HG03575 (cell line): ENCODE results near the gene CCDC171.
A peak's percentile ranks its signal among the peaks of the same experiment; 100 is the strongest.
"Not testable (repeated sequence)": the region's sequence is repeated elsewhere in the genome, so short reads cannot be mapped to it uniquely, and the experiment has no call there.

Experiments
- ATAC-seq: cut with Tn5 transposase; IDR thresholded peaks from one replicate; pipeline ENCODE4 v1.9.1; 2021; ENCODE audit not compliant: unreplicated experiment, insufficient number of reproducible peaks, low FRiP score; ENCODE audit errors: extremely low read depth

Gene CCDC171

DNA sequence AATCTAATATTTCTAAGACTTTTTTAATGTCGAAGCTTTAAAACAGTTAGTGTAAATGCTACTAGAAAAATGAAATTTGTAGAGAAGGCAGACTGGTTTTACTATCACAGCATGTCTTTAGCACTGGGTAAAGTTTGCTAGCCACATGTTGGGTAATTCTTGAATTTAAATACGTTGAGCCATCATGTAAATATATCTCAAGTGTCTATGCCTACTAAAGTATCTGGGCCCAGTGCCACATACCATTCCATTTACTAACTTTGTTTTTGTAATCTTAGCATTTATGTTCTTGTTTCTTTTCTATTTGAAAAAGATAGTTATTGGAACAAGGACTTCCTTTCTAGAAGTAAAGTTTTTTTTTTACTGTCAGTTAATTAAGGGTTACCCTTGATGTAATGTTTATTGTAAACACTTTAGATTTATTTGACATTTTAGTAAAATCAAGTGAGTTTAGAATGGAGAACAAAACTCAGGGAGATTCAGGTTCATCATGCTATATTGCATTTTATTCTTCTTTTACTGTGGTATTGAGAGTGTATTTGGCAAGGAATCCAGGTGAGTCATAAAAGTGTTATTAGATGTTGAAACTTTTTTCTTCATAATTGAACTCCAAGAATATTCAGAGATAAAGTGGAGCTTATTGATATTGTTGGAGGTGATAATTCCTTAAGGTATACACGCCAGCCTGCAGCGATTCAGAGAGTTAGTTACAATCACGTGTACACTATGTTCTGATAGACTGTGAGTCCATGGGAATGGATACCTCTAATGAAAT lies 182.4 kb downstream of the CCDC171 start:
- ATAC-seq = no peak

DNA sequence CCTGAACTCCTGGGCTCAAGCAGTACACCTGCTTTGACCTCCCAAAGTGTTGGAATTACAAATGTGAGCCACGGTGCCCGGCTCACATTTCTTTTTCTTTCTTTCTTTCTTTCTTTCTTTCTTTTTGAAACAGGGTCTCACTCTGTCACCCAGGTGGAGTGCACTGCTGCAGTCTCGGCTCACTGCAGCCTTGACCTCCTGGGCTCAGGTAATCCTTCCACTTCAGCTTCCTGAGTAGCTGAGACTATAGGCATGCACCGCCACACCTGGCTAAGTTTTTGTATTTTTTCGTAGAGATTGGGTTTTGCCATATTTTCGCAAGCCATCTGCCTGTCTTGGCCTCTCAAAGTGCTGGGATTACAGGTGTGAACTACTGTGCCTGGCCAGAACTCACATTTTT lies 183.7 kb downstream of the CCDC171 start:
- ATAC-seq = no peak

DNA sequence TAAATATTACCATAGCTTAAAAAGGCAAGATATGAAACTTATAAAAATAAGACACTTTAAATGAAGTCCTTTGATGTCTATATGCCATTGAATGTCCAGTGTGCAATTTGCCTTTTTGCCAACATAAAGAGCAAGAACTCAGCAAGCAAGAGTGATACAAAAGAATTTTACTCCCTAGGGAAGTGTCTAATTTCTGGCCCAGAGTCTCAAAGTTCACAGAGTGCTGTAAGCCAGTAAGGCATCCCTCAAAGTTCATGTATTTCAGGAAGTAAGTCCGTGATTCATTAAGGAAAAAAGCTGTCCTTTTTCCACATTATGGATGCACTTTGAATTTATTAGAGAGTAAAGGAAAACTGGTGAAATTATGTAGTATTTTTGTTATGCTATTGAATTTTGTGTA lies 185.2 kb downstream of the CCDC171 start:
- no peak for ATAC-seq

DNA sequence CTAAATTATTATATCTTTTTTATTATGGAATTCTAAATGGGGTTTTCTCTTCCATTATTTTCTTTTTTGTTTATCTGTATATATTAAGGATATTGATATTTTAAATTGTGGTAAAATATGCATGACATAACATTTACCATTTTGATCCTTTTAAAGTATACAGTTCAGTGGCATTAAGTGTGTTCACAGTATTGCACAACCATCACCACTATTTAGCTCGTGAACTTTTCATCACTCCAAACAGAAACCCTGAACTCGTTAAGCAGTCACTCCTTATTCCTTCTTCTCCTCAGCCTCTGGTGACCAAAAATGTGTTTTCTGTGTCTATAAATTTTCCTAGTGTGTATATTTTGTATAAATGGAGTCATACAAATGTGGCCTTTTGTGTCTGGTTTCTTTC lies 188.2 kb downstream of the CCDC171 start:
- no peak for ATAC-seq

DNA sequence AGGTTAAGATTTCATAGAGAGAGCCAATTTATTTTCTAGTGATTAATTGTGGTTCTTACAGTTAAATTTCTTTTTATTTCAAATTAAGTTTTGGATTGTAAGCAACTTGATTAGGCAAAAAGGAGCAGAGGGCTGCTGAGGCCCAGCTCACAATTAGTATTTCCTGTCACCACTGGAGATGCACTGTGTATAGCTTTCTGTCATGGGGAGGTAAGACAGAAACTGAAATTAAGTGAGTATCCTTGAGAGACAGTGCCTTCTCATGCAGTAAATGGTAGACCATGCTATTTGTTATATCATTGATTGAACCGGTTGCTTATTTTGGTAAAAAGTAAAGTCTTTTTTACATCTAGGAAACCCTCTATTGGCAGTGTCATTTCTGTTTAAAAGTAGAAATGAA lies 190.7 kb downstream of the CCDC171 start:
- peak; percentile 81 for ATAC-seq

DNA sequence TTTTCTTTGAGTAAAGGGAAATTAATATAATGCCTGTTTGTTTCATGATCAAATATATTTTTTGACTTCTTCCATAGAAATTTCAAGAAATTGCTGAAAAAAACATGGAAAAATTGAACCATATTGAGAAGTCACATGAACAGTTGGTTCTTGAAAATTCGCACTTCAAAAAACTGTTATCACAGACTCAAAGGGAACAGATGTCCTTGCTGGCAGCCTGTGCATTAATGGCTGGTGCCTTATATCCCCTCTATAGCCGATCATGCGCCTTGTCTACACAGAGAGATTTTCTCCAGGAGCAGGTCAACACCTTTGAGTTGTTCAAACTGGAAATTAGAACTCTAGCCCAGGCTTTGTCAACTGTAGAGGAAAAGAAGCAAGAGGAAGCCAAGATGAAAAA lies 191.4 kb downstream of the CCDC171 start:
- no peak for ATAC-seq

DNA sequence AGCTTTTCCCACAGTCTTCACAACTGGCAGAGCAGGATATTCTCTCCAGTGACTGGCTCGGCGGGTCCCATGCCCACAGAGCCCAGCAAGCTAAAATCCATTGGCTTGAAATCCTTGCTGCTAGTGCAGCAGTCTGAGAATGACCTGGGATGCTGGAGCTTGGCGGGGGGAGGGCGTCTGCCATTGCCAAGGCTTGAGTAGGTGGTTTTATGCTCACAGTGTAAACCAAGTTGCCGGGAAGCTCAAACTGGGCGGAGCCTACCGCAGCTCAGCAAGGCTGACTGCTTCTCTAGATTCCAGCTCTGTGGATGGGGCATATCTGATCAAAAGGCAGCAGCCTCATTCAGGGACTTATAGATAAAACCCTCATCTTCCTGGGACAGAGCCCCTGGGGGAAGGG lies 194.1 kb downstream of the CCDC171 start:
- ATAC-seq = no peak

DNA sequence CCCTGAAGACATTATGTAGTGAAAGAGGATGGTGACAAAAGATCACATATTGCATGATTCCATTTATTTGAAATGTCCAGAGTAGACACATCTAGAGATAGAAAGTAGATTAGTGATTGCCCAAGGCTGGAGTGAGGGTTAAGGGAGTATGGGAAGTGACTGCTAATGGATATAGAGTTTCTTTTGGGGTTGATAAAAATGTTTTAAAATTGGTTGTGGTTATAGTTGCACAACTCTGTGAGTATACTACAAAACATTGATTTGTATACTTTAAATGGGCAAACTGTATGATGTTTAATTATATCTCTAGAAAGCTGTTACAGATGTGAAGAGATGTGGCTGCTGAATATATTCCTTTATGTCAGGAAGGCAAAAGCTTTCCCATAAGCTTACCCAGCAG lies 202.8 kb downstream of the CCDC171 start:
- ATAC-seq = no peak

DNA sequence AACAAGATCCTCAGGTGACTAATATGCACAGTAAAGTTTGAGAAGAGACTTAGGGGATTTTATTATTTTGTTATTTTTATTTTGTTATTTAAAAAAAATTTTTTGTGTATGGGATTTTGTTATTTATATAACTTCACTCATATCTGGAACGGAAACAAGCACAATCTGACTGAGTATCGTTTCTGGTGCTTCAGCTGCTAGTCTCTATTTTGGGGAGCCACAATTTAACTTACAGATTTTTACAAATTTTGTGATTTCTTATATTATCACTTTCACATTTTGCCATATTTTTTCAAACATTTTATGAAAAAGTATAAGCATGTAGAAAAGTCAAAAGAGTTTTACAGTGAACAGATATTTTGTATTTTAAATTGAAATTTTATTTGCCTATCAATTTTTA lies 208.7 kb downstream of the CCDC171 start:
- no peak for ATAC-seq

DNA sequence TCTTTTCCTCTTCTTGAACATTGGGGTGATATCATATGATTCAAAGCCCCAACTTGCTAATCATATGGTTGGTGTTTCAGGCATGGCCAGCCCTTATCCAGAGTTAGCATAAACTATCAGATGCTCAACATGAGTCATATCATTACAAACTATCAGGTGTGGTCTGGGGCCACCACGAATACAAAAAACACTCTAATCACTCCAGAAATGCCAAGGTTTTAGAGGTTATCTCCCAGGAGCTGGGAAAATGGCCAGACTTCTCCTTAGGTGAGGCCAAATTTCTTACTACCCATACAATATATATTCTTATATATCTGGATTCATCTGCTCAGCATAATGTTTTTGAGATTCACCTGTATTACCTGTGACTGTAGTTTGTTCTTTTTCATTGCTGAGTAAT lies 210.5 kb downstream of the CCDC171 start:
- ATAC-seq = no peak

DNA sequence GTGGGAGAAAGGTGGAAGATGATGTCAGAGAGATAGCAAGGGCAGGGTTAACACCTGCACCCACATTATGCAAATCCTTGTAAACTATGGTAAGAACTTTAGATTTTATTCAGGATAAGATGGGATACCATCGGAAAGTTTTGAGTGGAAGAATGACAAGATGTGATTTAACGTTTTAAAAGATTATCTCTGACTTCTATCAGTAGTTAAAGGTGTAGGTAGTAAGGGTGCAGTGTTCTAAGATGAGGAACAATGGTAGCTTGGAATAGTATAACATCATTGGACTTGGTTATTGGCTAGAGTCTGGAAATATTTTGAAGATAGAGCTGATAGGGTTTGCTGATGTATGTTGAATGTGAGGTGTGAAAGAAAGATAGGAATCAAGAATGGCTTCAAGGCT lies 211.3 kb downstream of the CCDC171 start:
- no peak for ATAC-seq

DNA sequence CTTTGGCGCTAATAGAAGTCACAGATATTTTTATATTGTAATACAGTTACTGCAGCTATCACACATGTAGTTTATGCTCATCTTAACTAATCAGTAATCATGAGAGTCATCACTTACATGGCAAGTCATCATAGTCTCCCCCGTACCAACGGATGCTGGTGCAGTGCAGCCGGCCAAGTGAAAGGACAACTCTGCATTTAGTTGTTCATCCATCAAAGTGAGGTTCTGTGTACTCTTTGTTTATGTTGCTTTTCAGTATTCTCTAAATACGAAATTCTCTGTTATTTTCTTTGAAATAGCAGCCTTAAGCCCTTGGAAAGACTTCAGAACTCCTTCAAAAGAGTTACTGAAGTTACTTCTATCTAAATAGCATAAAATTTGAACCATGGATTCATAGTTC lies 216.7 kb downstream of the CCDC171 start:
- no peak for ATAC-seq

DNA sequence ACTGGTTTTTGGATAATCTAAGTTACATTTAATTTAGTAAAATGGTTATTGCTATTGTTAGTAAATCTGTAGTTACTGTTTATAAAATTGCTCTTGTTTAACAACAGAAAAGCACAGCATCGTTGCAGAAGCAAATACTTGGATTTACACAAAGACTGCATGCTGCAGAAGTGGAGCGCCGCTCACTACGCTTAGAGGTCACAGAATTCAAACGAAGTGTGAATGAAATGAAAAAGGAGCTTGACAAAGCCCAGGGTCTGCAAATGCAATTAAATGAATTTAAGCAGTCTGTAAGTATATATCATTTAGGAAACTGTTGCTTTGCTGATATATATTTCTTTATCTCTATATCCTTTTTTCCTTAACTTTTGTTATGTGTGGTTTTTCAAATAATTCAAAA lies 226.0 kb downstream of the CCDC171 start:
- ATAC-seq = no peak

DNA sequence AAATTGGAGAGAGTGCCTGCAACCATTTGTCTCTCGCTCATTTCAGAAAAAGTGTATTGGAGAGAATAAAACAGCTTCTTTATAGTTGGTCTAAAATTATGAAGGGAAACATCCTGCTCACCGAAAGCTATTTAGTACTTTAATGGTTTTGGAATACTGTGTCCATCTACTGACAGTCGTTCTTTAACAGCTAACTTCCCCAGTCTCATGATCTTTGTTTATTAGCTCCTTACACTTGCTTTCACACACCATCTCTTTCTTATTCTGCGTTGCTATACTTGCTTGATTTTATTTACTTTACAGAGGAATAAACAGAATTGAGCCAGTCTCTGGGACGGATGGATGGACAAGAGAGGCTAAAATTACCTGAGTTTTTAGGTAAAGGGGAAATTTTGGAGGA lies 229.3 kb downstream of the CCDC171 start:
- ATAC-seq = no peak

DNA sequence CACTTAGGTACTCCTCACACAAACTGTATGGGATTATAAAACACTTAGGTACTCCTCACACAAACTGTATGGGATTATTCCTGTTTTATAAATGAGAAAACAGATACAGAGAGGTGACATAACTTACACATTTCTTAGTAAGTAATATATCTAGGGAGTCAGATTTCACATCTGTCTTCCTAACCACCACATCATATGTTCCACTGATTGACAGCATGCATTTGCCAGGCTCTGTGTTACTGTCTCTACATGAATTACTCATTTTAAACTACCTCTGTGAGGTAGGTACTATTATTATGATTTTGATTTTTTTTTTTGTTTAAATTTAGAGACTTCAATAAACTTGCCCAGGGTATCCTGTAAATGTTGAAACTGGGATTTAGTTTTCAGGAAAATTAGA lies 232.7 kb downstream of the CCDC171 start:
- no peak for ATAC-seq

DNA sequence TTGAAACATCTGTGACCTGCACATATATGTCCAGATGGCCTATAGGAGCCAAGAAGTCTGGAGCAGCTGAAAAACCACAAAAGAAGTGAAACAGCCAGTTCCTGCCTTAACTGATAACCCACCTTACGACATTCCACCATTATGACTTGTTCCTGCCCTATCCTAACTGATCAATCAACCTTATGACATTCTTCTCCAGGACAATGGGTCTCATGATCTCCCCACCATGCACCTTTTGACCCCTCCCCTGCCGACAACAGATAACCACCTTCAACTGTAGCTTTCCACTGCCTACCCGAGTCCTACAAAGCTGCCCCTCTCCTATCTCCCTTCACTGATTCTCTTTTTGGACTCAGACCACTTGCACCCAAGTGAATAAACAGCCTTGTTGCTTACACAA lies 233.8 kb downstream of the CCDC171 start:
- no peak for ATAC-seq

DNA sequence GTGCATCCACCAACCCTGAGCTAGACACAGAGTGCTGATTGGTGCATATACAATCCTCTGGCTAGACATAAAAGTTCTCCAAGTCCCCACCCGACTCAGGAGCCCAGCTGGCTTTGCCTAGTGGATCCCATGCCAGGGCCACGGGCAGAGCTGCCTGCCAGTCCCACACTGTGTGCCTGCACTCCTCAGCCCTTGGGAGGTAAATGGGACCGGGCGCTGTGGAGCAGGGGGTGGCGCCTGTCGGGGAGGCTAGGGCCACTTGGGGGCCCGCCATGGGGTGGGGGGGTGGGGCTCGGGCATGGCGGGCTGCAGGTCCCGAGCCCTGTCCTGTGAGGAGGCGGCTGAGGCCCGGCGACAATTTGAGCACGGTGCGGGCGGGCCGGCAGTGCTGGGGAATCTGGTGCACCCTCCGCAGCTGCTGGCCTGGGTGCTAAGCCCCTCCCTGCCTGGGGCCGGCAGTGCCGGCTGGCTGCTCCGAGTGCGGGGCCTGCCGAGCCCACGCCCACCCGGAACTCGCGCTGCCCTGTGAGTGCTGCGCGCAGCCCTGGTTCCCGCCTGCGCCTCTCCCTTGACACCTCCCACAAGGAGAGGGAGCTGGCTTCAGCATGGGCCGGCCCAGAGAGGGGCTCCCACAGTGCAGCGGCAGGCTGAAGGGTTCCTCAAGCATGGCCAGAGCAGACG lies 257.5 kb downstream of the CCDC171 start:
- ATAC-seq = not testable (repeated sequence)

DNA sequence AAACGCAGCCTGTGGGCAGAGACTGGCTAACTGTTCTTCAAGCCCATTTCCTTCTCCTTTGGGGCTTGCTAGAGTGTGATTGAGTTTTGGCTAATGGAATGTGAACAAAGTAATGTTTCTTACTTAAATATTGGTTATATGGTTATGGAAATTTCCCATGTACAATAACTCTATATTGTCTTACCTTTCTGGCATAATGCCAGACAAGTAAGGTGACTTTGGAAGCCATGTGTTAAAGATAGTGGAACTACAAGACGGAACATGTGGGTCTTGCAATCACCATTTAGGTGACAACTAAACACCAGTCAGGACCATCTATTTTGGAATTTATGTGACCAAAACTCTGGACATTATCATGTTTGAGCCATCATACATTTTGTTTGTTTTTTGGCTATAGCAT lies 260.2 kb downstream of the CCDC171 start:
- no peak for ATAC-seq

DNA sequence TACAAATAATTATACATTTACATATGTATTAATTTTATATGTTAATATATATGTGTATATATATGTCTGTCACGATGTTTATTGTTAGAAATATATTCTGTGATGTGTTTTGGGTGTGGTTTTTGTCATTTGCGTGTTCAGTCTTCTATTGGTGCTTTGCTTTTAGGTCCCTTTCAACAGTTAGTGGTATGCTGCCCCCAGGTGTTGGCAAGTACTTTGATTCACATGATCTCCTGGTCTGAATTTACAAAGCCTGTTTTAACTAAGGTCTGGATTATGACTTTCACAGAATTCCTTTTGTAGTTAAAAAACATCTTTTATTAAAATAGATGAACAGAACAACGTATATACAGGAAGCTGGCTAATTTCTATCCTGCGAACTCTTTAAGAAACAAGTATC lies 271.5 kb downstream of the CCDC171 start:
- no peak for ATAC-seq

DNA sequence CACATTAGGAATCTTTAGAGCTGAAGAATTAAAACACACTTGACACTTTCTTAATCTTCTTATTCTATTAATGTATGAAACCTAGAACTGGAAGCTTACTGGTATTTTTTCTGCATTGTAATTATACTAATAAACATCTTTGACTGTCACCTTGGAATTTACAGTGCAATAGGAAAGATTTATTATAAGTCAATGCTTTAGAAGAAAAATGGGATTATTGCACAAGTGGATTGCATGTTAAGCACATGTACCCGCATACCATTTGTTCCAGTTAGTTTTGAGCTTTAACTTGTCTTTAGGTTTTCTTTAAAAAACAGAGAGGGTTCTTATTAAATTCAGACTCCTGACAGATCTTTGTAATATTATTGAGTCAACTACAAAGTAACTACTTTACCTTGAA lies 278.5 kb downstream of the CCDC171 start:
- no peak for ATAC-seq

DNA sequence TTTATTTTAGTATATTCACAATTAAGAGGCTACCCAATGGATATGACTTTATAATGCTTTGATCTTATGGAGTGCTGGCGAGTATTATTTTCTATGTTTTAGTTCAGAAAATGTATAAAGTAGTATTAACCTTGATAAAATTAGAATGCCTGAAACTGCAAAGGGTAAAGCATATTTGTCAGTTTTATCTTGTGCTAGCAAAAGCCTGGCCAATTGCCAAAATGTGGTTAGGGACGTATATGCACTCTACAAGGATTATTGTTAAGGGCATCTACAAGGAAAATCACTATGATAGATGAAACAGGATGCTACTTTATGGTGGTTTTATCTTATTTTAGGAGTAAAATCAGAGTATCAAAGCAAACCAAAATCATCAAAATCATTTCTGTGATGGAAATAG lies 281.7 kb downstream of the CCDC171 start:
- no peak for ATAC-seq
